Peyer's patch (tissue), 4 donors: Measurements from ENCODE around the gene POLR3K.

Experiments
- POLR2A ChIP-seq, 2 donors: fragments of 450-650 bp; IDR thresholded peaks; one replicate each; pipeline ENCODE4 v1.5.1; 2017; ENCODE audit warnings: antibody characterized with exemption in 2 of 2, mild to moderate bottlenecking in 2 of 2, moderate library complexity in 2 of 2
- TF ChIP-seq, protein P1 (sequence below), 6 experiments: fragments of 450-650 bp in 4 of 6; fragments of 200-600 bp in 2 of 6; sonication (generic) in 1 of 6; IDR thresholded peaks; one replicate each; pipeline ENCODE4 v1.5.1; 2017 to 2019; ENCODE audit warnings: antibody characterized with exemption in 6 of 6, mild to moderate bottlenecking in 3 of 6, moderate library complexity in 1 of 6

DNA sequence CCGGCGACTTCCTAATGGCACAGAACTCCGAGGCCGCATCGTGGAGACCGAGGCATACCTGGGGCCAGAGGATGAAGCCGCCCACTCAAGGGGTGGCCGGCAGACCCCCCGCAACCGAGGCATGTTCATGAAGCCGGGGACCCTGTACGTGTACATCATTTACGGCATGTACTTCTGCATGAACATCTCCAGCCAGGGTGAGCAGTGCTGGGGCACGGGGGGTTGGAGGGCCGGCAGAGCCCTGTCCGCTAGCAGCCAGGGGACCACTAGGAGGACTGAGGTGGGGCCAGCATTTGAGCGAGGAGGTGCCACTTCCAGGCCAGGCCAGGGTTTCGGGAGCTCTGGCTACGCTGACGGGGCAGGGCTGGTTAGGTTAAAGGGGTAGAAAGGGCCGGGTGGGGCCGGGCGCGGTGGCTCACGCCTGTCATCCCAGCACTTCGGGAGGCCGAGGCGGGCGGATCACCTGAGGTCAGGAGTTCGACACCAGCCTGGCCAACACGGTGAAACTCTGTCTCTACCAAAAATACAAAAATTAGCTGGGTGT lies 29.7 kb upstream of the POLR3K start:
- TF ChIP-seq, protein P1, sequence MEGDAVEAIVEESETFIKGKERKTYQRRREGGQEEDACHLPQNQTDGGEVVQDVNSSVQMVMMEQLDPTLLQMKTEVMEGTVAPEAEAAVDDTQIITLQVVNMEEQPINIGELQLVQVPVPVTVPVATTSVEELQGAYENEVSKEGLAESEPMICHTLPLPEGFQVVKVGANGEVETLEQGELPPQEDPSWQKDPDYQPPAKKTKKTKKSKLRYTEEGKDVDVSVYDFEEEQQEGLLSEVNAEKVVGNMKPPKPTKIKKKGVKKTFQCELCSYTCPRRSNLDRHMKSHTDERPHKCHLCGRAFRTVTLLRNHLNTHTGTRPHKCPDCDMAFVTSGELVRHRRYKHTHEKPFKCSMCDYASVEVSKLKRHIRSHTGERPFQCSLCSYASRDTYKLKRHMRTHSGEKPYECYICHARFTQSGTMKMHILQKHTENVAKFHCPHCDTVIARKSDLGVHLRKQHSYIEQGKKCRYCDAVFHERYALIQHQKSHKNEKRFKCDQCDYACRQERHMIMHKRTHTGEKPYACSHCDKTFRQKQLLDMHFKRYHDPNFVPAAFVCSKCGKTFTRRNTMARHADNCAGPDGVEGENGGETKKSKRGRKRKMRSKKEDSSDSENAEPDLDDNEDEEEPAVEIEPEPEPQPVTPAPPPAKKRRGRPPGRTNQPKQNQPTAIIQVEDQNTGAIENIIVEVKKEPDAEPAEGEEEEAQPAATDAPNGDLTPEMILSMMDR (IDR thresholded peaks at IDR 0.05): no peak
- no peak for TF ChIP-seq POLR2A (IDR thresholded peaks at IDR 0.05)
